Duodenal mucosa (tissue), 2 donors: ENCODE data around the gene MAGI1.

Experiments used
- H3K27ac ChIP-seq: one replicate; pipeline ENCODE4 v1.7.0; 2013; ENCODE audit warnings: low read depth, low read length
- H3K27me3 ChIP-seq, 2 donors: one replicate each; pipeline ENCODE4 v1.7.0; 2013; ENCODE audit warnings: low read length in 2 of 2, control low read depth in 1 of 2; ENCODE audit not compliant: insufficient read depth in 2 of 2, control insufficient read depth in 1 of 2
- H3K36me3 ChIP-seq, 2 donors: one replicate each; pipeline ENCODE4 v1.7.0; 2013; ENCODE audit warnings: low read length in 2 of 2, control low read depth in 1 of 2; ENCODE audit not compliant: insufficient read depth in 2 of 2, control insufficient read depth in 1 of 2
- H3K4me1 ChIP-seq, 2 donors: one replicate each; pipeline ENCODE4 v1.7.0; 2013; ENCODE audit warnings: low read length in 2 of 2, control low read depth in 1 of 2; ENCODE audit not compliant: insufficient read depth in 2 of 2, control insufficient read depth in 1 of 2
- H3K4me3 ChIP-seq, 2 donors: one replicate each; pipeline ENCODE4 v1.7.0; 2013; ENCODE audit warnings: low read length in 2 of 2, low read depth in 1 of 2
- H3K9ac ChIP-seq, 2 donors: one replicate each; pipeline ENCODE4 v1.7.0; 2013; ENCODE audit warnings: low read length in 2 of 2, low read depth in 1 of 2
- H3K9me3 ChIP-seq, 2 donors: one replicate each; pipeline ENCODE4 v1.7.0; 2013; ENCODE audit warnings: low read length in 2 of 2, control low read depth in 1 of 2; ENCODE audit not compliant: control insufficient read depth in 1 of 2

Gene MAGI1

DNA sequence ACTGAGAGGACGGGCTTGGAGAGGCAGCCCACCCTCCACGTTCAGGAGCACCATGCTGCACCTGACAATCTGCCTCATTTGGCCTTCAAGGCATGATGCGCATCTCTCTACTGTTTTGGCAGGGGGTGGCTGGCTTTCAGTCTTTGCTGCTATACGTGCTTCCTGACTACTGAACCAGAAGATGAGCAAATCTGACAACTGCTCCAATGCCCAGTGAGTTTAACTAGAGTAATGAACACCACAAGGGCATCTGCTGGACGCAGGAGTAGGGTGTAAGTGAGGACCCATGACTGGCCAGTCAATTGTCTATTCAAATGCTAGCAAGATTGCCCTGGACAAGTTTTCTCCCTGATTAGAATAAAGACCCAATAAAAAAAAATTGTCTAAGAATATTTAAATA lies 335.7 kb downstream of the MAGI1 start:
- H3K4me1 ChIP-seq, result no peaks in the 10 kb centered on the region

DNA sequence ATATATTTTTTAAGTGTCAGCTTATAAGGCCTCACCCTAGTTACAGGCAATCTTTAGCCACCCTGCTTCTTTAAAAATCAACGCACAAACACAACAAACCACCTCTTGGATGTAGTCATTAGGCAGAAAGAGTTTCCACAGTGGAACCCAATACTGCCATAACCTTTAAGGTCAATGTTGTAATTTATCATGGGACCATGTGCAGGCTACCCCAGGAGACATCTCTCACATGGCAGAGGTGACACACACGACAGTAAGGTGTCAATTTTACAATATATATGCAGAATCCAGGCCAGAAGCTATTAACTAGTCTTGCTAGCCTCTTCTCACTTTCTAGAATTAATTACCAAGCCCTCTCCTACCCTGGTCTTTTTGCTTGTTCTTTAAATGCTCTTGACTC lies 336.5 kb downstream of the MAGI1 start:
- Histone ChIP-seq H3K27ac (no peak overlapping the region), H3K4me3 (no peak overlapping the region), H3K9ac (no peak overlapping the region), H3K4me1 (no peaks in the 10 kb centered on the region), H3K9me3 (no peaks in the 10 kb centered on the region), H3K27me3 (no peaks in the 10 kb centered on the region), H3K36me3 (no peaks in the 10 kb centered on the region)

More for the DNA sequence above, 335.7 kb downstream of the MAGI1 start:
- Histone ChIP-seq H3K36me3 (no peaks in the 10 kb centered on the region), H3K4me3 (no peak overlapping the region), H3K9ac (no peak overlapping the region), H3K27ac (no peak overlapping the region), H3K9me3 (no peaks in the 10 kb centered on the region), H3K27me3 (no peaks in the 10 kb centered on the region)

DNA sequence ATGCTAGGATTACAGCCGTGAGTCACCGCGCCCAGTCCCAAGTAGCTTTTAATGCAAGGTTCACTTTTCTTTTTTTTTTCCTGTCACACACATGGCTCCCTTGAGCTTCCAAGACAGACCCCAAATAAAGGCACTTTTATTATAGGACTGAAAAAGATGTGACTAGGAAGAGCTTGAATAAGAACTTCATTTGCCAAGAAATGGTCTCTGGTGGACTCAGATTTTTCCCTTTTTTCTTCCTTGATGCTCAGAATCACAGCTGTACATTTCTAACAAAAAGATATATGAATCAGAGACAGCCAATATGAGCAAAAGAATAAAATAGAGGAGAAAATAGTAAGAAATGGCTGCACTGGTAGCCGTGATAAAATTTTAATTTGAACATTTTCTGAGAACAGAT lies 337.2 kb downstream of the MAGI1 start:
- Histone ChIP-seq H3K27ac (no peak overlapping the region), H3K9ac (no peak overlapping the region), H3K36me3 (no peaks in the 10 kb centered on the region), H3K4me3 (no peak overlapping the region), H3K27me3 (no peaks in the 10 kb centered on the region), H3K4me1 (no peaks in the 10 kb centered on the region), H3K9me3 (no peaks in the 10 kb centered on the region)

DNA sequence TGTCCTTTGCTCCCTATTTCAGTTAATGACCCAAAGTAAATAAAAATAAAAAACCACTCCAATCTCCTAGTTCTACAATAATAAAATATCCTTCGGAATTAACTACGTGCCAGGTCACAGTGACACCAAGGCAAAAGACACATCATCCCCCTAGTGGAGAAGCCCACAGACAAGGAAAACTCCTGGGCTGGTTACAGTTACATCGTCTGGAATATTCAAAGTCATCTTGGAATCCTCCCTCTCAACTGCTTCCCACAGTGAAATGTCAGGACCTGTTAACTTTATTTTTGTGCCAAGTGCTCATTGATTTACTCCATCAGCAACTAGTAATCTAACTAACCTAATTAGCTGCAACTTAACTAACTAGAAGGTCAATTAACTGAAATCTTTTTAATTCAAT lies 349.3 kb downstream of the MAGI1 start:
- Histone ChIP-seq H3K4me3 (no peak overlapping the region), H3K9me3 (no peaks in the 10 kb centered on the region), H3K27ac (no peak overlapping the region), H3K9ac (no peak overlapping the region), H3K4me1 (peaks cover 0 to 3% of the 10 kb centered on the region in 2 donors), H3K27me3 (no peaks in the 10 kb centered on the region), H3K36me3 (no peaks in the 10 kb centered on the region)

DNA sequence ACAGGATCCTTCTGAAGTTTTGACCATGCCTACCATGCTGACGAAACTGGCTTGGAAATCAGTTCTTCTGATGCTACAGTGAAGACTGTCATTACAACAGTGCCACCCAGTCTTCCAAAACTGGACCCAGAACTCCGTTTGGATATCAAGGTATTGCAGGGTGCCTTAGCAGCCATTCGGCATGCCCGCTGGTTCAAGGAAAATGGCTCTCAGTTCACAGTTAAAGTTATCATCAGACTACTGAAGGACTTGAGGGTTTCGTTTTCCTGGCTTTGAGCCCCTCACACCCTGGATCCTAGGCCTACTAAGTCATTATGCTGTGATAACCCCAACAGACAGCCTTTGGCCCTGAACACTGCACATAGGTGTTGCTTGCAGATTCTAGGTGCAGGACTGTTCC lies 351.0 kb downstream of the MAGI1 start:
- Histone ChIP-seq H3K27me3 (no peaks in the 10 kb centered on the region), H3K9me3 (no peaks in the 10 kb centered on the region), H3K4me3 (no peak overlapping the region), H3K4me1 (peaks cover 0 to 3% of the 10 kb centered on the region in 2 donors), H3K36me3 (no peaks in the 10 kb centered on the region), H3K27ac (no peak overlapping the region), H3K9ac (no peak overlapping the region)

DNA sequence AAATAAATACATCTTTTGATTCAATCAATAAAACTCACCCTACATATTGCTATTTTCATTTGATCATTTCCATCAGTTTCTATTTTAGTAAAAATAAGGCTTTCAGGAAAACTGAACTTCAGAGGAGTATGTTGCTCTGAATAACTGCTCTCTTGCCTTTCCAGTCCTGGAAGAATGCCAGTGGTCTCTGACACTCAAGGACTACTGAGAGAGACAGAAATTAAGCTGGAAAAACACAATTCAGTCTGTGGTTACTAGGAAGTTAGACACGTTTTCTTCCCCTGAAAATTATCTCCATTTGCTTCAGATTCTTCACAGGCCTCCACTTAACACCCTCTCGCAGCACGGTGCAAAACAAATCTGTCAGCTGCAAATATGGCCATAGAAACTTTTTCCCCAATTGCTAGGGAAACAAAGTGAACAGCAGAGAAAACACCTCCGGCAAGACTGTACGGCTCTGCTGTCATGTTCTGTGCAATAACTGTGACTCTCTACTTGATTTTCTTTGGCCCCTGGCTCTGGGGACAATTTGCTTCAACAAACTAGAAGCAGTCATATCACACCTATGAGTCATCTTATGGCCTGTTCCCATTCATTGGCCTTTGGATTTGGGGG lies 353.0 kb downstream of the MAGI1 start:
- H3K27ac ChIP-seq, result no peak overlapping the region
- no peaks in the 10 kb centered on the region for H3K27me3 ChIP-seq
- no peak overlapping the region for H3K4me3 ChIP-seq
- no peaks in the 10 kb centered on the region for H3K36me3 ChIP-seq
- H3K9ac ChIP-seq, result no peak overlapping the region
- H3K9me3 ChIP-seq, result no peaks in the 10 kb centered on the region
- peaks cover 0 to 3% of the 10 kb centered on the region in 2 donors for H3K4me1 ChIP-seq

DNA sequence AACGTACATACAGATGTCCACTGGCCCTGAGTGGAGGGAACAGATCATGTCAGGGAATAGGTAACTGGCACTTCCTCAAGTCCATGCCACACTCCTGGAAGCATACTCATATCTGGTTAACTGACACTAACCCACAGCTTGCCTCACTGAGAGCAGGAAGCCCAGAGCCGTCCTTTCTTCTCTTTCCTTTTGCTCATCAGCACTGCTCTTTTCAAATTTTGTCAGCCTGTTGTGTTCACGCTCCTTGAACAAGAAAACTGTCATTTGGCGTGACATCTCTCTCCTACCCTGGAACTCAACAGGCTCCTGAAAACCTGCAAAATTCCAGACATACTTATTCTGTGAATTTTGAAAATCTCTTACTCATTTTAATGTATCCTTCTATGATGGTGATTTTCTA lies 360.2 kb downstream of the MAGI1 start:
- no peaks in the 10 kb centered on the region for H3K27me3 ChIP-seq
- no peak overlapping the region for H3K27ac ChIP-seq
- H3K36me3 ChIP-seq, result no peaks in the 10 kb centered on the region
- no peaks in the 10 kb centered on the region for H3K4me1 ChIP-seq
- no peak overlapping the region for H3K9ac ChIP-seq
- no peaks in the 10 kb centered on the region for H3K9me3 ChIP-seq
- no peak overlapping the region for H3K4me3 ChIP-seq

DNA sequence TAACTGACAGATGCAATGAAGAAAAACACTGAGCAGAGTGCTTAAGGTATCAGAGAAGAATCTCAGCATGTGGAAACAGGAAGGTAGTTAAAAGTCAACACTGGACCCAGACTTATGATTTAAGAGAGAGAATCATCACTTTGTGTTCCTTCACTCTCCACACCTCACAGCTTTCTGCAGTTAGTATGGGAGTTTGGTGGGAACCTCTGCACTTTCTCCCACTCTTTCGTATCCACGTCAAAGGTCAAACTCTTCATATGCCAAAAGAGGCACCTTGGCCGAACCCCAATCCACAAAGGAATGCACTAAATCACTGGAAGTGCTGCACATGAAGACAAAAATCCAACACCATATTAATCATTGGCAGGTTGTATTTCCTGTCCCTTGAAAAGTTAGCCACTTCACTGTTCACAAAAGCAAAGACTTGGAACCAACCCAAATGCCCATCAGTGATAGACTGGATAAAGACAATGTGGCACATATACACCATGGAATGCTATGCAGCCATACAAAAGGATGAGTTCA lies 361.2 kb downstream of the MAGI1 start:
- Histone ChIP-seq H3K9ac (no peak overlapping the region), H3K27ac (no peak overlapping the region), H3K27me3 (no peaks in the 10 kb centered on the region), H3K36me3 (no peaks in the 10 kb centered on the region), H3K4me1 (no peaks in the 10 kb centered on the region), H3K4me3 (no peak overlapping the region), H3K9me3 (no peaks in the 10 kb centered on the region)

DNA sequence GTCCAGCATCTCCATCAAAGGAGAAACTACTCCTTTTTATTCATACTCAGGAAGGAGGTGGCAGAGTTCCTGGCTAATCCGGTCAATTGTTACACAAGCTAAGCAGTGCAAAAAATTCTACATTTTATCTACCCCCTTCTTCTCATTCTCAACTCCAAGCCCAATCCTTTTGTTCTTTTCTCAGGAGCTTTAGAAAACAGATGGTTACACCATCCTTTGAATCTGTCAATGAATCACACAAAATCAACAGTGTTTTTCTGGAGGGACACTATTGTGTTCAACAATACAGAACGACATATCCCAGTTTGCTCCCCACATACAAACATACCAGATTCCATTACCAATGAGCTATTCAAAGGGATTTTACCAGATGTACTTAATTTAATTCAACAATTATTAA lies 362.1 kb downstream of the MAGI1 start:
- H3K36me3 ChIP-seq, result no peaks in the 10 kb centered on the region
- H3K4me1 ChIP-seq, result no peaks in the 10 kb centered on the region
- H3K9me3 ChIP-seq, result no peaks in the 10 kb centered on the region
- H3K9ac ChIP-seq, result no peak overlapping the region
- H3K27ac ChIP-seq, result no peak overlapping the region
- no peaks in the 10 kb centered on the region for H3K27me3 ChIP-seq
- H3K4me3 ChIP-seq, result no peak overlapping the region

DNA sequence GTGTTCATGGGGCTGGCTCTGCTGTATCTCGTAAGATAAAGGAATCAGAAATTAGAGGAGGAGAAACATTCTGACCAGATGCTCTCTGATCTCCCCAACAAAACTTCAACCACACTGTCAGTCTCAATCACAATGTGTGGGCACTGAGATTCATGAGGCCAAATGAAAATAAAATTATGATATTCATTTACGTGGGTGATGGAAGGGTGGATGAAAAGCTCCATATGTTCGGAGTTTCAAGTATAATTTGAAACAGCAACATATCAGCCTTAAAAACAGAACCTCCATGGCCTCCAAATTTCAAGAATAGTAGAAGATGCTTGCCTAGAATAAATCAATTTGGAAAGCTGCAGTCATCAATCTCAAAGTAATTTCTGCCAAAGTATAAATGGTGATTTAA lies 363.7 kb downstream of the MAGI1 start:
- H3K9me3 ChIP-seq, result no peaks in the 10 kb centered on the region
- H3K27ac ChIP-seq, result no peak overlapping the region
- H3K27me3 ChIP-seq, result no peaks in the 10 kb centered on the region
- H3K36me3 ChIP-seq, result no peaks in the 10 kb centered on the region
- H3K9ac ChIP-seq, result no peak overlapping the region
- H3K4me1 ChIP-seq, result no peaks in the 10 kb centered on the region
- H3K4me3 ChIP-seq, result no peak overlapping the region

DNA sequence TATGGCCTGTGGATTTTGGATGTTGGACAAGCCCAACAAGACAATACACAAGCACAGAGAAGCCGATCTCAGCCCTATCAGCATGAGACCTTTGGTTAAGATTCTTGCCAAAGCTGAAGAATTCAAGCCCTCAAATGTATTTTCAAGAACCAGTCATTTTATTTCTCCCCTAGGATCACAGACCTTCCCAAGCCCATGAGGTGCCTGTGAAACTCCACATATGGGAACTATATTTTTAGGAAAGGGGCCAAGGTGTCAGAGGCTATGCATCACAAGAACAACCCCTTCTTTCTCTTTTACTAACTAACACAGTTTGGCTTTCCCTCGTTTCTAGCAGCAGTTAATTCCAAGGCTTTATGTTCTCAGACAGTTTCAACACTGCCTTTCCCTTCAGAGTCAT lies 364.5 kb downstream of the MAGI1 start:
- Histone ChIP-seq H3K36me3 (no peaks in the 10 kb centered on the region), H3K4me1 (no peaks in the 10 kb centered on the region), H3K4me3 (no peak overlapping the region)

More for the DNA sequence above, 364.5 kb downstream of the MAGI1 start:
- H3K27ac ChIP-seq, result no peak overlapping the region
- H3K9me3 ChIP-seq, result no peaks in the 10 kb centered on the region
- no peaks in the 10 kb centered on the region for H3K27me3 ChIP-seq
- no peak overlapping the region for H3K9ac ChIP-seq
